Caco-2 (cell line): ENCODE measurements around the gene ATG16L2. TPM values are rescaled to one million over a fixed set of nuclear protein-coding genes. Genes with fewer than 3 reads are reported as not detected.

Source experiments
- BruUV-seq: library from RNA; stranded (reverse); fragments of 400-500 nt; replicated peaks from 2 replicates; lab custom pipeline; 2021; lab: Mats Ljungman, UMichigan
- CTCF ChIA-PET: fragments of 300-600 bp; sonication (Branson Sonifier 250); formaldehyde crosslinking; loops from one replicate; lab custom pipeline; 2022; ENCODE audit warnings: antibody characterized with exemption; lab: Charles Lee
- POLR2A ChIA-PET: fragments of 300-600 bp; sonication (Branson Sonifier 250); formaldehyde crosslinking; loops from one replicate; lab custom pipeline; 2022; ENCODE audit warnings: antibody characterized with exemption; lab: Charles Lee
- DNase-seq, 2 experiments: peaks; one replicate each; pipeline versions ENCODE4 v3.0.0 to v3.0.0-alpha.2; 2020 to 2022
- H3K27me3 ChIP-seq: replicated peaks from 2 replicates; pipeline ENCODE4 v1.6.0; 2011; ENCODE audit warnings: low read length; ENCODE audit not compliant: control insufficient read depth, insufficient read depth
- H3K36me3 ChIP-seq: 2 replicates; pipeline ENCODE4 v1.5.1; 2011; ENCODE audit warnings: low read length; ENCODE audit not compliant: control insufficient read depth, insufficient read depth
- H3K4me1 ChIP-seq: fragments of 250-450 bp; sonication (Bioruptor Pico); 2 replicates; pipeline ENCODE4 v1.5.1; 2020; ENCODE audit warnings: mild to moderate bottlenecking
- H3K4me3 ChIP-seq: 2 replicates; pipeline ENCODE4 v1.5.1; 2011; ENCODE audit warnings: low read depth, mild to moderate bottlenecking, control low read depth, low read length
- H3K9me3 ChIP-seq: fragments of 250-450 bp; sonication (Bioruptor Pico); 2 replicates; pipeline ENCODE4 v1.5.1; 2020; ENCODE audit warnings: mild to moderate bottlenecking, moderate library complexity
- H3K27ac Mint-ChIP-seq: one replicate; pipeline ENCODE4 v1.8.0; 2022; ENCODE audit warnings: mixed read lengths; ENCODE audit not compliant: unreplicated experiment
- H3K27me3 Mint-ChIP-seq: one replicate; pipeline ENCODE4 v1.8.0; 2022; ENCODE audit warnings: mixed read lengths; ENCODE audit not compliant: insufficient read depth, unreplicated experiment
- H3K36me3 Mint-ChIP-seq: one replicate; pipeline ENCODE4 v1.8.0; 2022; ENCODE audit warnings: mild to moderate bottlenecking, mixed read lengths; ENCODE audit not compliant: insufficient read depth, unreplicated experiment
- H3K4me1 Mint-ChIP-seq: one replicate; pipeline ENCODE4 v1.8.0; 2022; ENCODE audit warnings: low read depth, mixed read lengths; ENCODE audit not compliant: unreplicated experiment
- H3K4me3 Mint-ChIP-seq: one replicate; pipeline ENCODE4 v1.8.0; 2022; ENCODE audit warnings: mild to moderate bottlenecking, moderate library complexity, mixed read lengths; ENCODE audit not compliant: unreplicated experiment
- H3K9me3 Mint-ChIP-seq: one replicate; pipeline ENCODE4 v1.8.0; 2022; ENCODE audit warnings: mixed read lengths; ENCODE audit not compliant: unreplicated experiment
- CTCF ChIP-seq, 2 experiments: fragments of 200-600 bp in 1 of 2; IDR thresholded peaks; 1 replicate in 1 of 2; 2 replicates in 1 of 2; pipeline versions ENCODE4 v1.5.1 to v1.8.0; 2011 to 2022; ENCODE audit warnings: antibody characterized with exemption in 1 of 2, control low read depth in 1 of 2, inconsistent platforms in 1 of 2, low read depth in 1 of 2, low read length in 1 of 2, mild to moderate bottlenecking in 1 of 2, moderate library complexity in 1 of 2; ENCODE audit not compliant: insufficient read depth in 1 of 2, severe bottlenecking in 1 of 2, unreplicated experiment in 1 of 2
- intact Hi-C: fragments of 100-400 bp; cut with micrococcal nuclease; formaldehyde crosslinking; loops from one replicate; pipeline ENCODE4 v1.10.0; 2022; ENCODE audit not compliant: unreplicated experiment
- total RNA-seq: library from RNA; stranded (reverse); gene quantifications from 2 replicates; pipeline ENCODE4 v1.2.3, GENCODE V29; 2022

The ATG16L2 gene
- total RNA-seq, 1 experiment from 2014 or later = 19.3 TPM

GRCh38 chr11:72793425-72794367 is 20.5 kb upstream of the ATG16L2 start, which contains the start of gene STARD10:
TSS of gene STARD10 (minus strand) at chr11:72794047. CDS start at chr11:72781181, 12,866 bp downstream.
- H3K4me3 ChIP-seq = peak within 1 kb of the TSS; percentile 66
- TSS peak; percentile 91 for BruUV-seq
- peaks cover 26% of the 10 kb centered on the region for H3K4me1 ChIP-seq
- ChIA-PET CTCF (interaction anchor here (0.6 to 4.0 kb wide), 35 partner anchors 7 to 451 kb away, joined by 3 to 74 read pairs (median 4); partner anchors contain the start of gene ARAP1), POLR2A (interaction anchor here (0.6 to 1.8 kb wide), 9 partner anchors 8 to 359 kb away, joined by 3 to 11 read pairs (median 4); partner anchors contain the start of gene ARAP1)
- H3K27me3 ChIP-seq = no peaks in the 10 kb centered on the region
- no peaks in the 10 kb centered on the region for H3K36me3 ChIP-seq
- Mint-ChIP-seq H3K27me3 (no peaks in the 10 kb centered on the region), H3K9me3 (no peaks in the 10 kb centered on the region), H3K4me3 (peak within 1 kb of the TSS; percentile 82), H3K4me1 (peaks cover 21% of the 10 kb centered on the region), H3K27ac (peak within 1 kb of the TSS; percentile 91), H3K36me3 (peaks cover 4% of the 10 kb centered on the region)
- TF ChIP-seq CTCF (IDR thresholded peaks at IDR 0.05; ENCODE audit: insufficient read depth in 1 of 2, low read depth in 1 of 2, low read length in 1 of 2, severe bottlenecking in 1 of 2, unreplicated experiment in 1 of 2) = peak; percentile 99 to 100
- intact Hi-C loops = loop anchor here (1.0 kb wide), 6 partner anchors 7 to 68 kb away; partner anchors contain the start of gene ARAP1
- H3K9me3 ChIP-seq = no peaks in the 10 kb centered on the region
- peak; percentile 97 to 99 for DNase-seq

- Mint-ChIP-seq H3K4me3 (no peak overlapping the region), H3K27me3 (no peaks in the 10 kb centered on the region), H3K36me3 (peaks cover 4% of the 10 kb centered on the region), H3K27ac (no peak overlapping the region), H3K9me3 (no peaks in the 10 kb centered on the region), H3K4me1 (peaks cover 6% of the 10 kb centered on the region)
- BruUV-seq = no TSS peak
- Histone ChIP-seq H3K9me3 (no peaks in the 10 kb centered on the region), H3K27me3 (no peaks in the 10 kb centered on the region), H3K36me3 (no peaks in the 10 kb centered on the region), H3K4me3 (no peak overlapping the region), H3K4me1 (peaks cover 11% of the 10 kb centered on the region)
- intact Hi-C loops = no loop called here
- no peak for TF ChIP-seq CTCF (IDR thresholded peaks at IDR 0.05; ENCODE audit: insufficient read depth in 1 of 2, low read depth in 1 of 2, low read length in 1 of 2, severe bottlenecking in 1 of 2, unreplicated experiment in 1 of 2)
- POLR2A ChIA-PET = no interaction called here
- no peak for DNase-seq
- CTCF ChIA-PET = interaction anchor here (1.4 kb wide), 1 partner anchor 15 kb away, joined by 4 read pairs; no protein-coding TSS in a partner anchor
These were observed 15.8 kb upstream of the ATG16L2 start for GRCh38 chr11:72798361-72798760.

GRCh38 chr11:72799441-72799840 is 14.8 kb upstream of the ATG16L2 start:
- H3K27me3 ChIP-seq = no peaks in the 10 kb centered on the region
- no TSS peak for BruUV-seq
- DNase-seq = no peak
- no peaks in the 10 kb centered on the region for H3K9me3 ChIP-seq
- Mint-ChIP-seq H3K27ac (no peak overlapping the region), H3K9me3 (no peaks in the 10 kb centered on the region), H3K36me3 (no peaks in the 10 kb centered on the region), H3K4me1 (peaks cover 6% of the 10 kb centered on the region), H3K4me3 (no peak overlapping the region), H3K27me3 (no peaks in the 10 kb centered on the region)
- H3K4me1 ChIP-seq = peaks cover 7% of the 10 kb centered on the region
- intact Hi-C loops = no loop called here
- CTCF ChIA-PET = no interaction called here
- H3K36me3 ChIP-seq = no peaks in the 10 kb centered on the region
- TF ChIP-seq CTCF (IDR thresholded peaks at IDR 0.05; ENCODE audit: insufficient read depth in 1 of 2, low read depth in 1 of 2, low read length in 1 of 2, severe bottlenecking in 1 of 2, unreplicated experiment in 1 of 2) = no peak
- H3K4me3 ChIP-seq = no peak overlapping the region
- POLR2A ChIA-PET = no interaction called here
